ENCODE data around the gene NMNAT2.

DNA sequence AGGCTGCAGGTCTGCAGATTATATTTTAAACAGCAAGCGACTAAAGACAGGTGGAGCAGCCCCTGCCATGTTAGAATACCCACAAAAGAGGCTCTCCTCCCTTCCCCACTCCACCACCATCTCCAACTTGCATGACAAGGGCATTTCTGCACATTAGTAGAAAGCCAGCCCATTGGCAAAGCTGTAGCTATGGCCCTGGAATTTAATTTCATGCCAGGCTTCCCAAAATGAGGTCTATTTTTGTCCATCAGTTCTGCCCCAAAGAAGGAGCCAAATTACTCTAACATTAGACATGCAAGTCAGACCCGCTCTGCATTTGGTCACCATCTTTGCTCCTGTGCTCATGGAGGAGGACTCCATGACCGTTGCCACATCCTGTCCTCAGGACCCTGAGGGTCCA, 116.9 kb downstream of the NMNAT2 start:
- TF ChIP-seq, protein P1, sequence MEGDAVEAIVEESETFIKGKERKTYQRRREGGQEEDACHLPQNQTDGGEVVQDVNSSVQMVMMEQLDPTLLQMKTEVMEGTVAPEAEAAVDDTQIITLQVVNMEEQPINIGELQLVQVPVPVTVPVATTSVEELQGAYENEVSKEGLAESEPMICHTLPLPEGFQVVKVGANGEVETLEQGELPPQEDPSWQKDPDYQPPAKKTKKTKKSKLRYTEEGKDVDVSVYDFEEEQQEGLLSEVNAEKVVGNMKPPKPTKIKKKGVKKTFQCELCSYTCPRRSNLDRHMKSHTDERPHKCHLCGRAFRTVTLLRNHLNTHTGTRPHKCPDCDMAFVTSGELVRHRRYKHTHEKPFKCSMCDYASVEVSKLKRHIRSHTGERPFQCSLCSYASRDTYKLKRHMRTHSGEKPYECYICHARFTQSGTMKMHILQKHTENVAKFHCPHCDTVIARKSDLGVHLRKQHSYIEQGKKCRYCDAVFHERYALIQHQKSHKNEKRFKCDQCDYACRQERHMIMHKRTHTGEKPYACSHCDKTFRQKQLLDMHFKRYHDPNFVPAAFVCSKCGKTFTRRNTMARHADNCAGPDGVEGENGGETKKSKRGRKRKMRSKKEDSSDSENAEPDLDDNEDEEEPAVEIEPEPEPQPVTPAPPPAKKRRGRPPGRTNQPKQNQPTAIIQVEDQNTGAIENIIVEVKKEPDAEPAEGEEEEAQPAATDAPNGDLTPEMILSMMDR (conservative IDR thresholded peaks at IDR 0.05; ENCODE audit: low read depth, low read length): no peak
- TF ChIP-seq EZH2 (IDR thresholded peaks at IDR 0.05; ENCODE audit: borderline replicate concordance, low read depth, low read length, poor library complexity, severe bottlenecking): no peak
